Panc1 (cell line): Measurements from ENCODE around the gene POLE3. TPM values are rescaled to one million over a fixed set of nuclear protein-coding genes. Genes with fewer than 3 reads are reported as not detected.
"Not testable (repeated sequence)": the region's sequence is repeated elsewhere in the genome, so short reads cannot be mapped to it uniquely, and the experiment has no call there.

Source experiments
- ATAC-seq: fragments of 200-7000 bp; cut with Tn5 transposase; 2 replicates; pipeline ENCODE4 v1.9.1; 2020; ENCODE audit warnings: mild to moderate bottlenecking, moderate library complexity
- BruUV-seq: library from RNA; stranded (reverse); fragments of 400-500 nt; replicated peaks from 2 replicates; lab custom pipeline; 2021; lab: Mats Ljungman, UMichigan
- CTCF ChIA-PET: fragments of 300-600 bp; sonication (Branson Sonifier 250); formaldehyde crosslinking; loops from one replicate; lab custom pipeline; 2022; ENCODE audit warnings: antibody characterized with exemption; lab: Charles Lee
- POLR2A ChIA-PET: fragments of 300-600 bp; sonication (Branson Sonifier 250); formaldehyde crosslinking; loops from one replicate; lab custom pipeline; 2022; ENCODE audit warnings: antibody characterized with exemption; lab: Charles Lee
- DNase-seq: peaks from one replicate; pipeline ENCODE4 v3.0.0-alpha.2; 2010; ENCODE audit warnings: low read depth, low spot score
- H3K27ac ChIP-seq: 2 replicates; pipeline ENCODE4 v1.5.1; 2011; ENCODE audit warnings: mild to moderate bottlenecking, low read length, inconsistent platforms
- H3K27me3 ChIP-seq: fragments of 200-500 bp; sonication (Bioruptor generic); 2 replicates; pipeline ENCODE4 v1.6.0; 2014; ENCODE audit warnings: low read length, inconsistent platforms; ENCODE audit not compliant: control insufficient read depth, insufficient read depth
- H3K36me3 ChIP-seq: fragments of 200-500 bp; sonication (Bioruptor generic); 2 replicates; pipeline ENCODE4 v1.5.1; 2014; ENCODE audit warnings: inconsistent platforms, mild to moderate bottlenecking, low read length, moderate library complexity; ENCODE audit not compliant: control insufficient read depth, insufficient read depth
- H3K4me1 ChIP-seq: 2 replicates; pipeline ENCODE4 v1.5.1; 2011; ENCODE audit warnings: inconsistent platforms, mild to moderate bottlenecking, low read length, moderate library complexity; ENCODE audit not compliant: control insufficient read depth, insufficient read depth
- H3K4me3 ChIP-seq, 2 experiments: 2 replicates each; pipeline ENCODE4 v1.5.1; 2011 to 2012; ENCODE audit warnings: low read depth in 2 of 2, low read length in 2 of 2, mild to moderate bottlenecking in 2 of 2, inconsistent platforms in 1 of 2, moderate library complexity in 1 of 2
- H3K9me3 ChIP-seq: fragments of 200-500 bp; sonication (Bioruptor generic); 2 replicates; pipeline ENCODE4 v1.5.1; 2014; ENCODE audit warnings: low read depth, mild to moderate bottlenecking, inconsistent platforms, low read length, moderate library complexity; ENCODE audit not compliant: control insufficient read depth, insufficient read depth
- POLR2AphosphoS5 ChIP-seq: IDR thresholded peaks from 2 replicates; pipeline ENCODE4 v1.6.1; 2012; ENCODE audit warnings: mild to moderate bottlenecking, low read depth, low read length, moderate library complexity
- SIN3A ChIP-seq: IDR thresholded peaks from 2 replicates; pipeline ENCODE4 v1.6.1; 2012; ENCODE audit warnings: low read depth, mild to moderate bottlenecking, low read length, moderate library complexity, borderline replicate concordance; ENCODE audit not compliant: insufficient read depth
- TCF7L2 ChIP-seq: IDR thresholded peaks from 2 replicates; pipeline ENCODE4 v1.6.1; 2011; ENCODE audit warnings: mild to moderate bottlenecking, low read depth, low read length, inconsistent platforms
- in situ Hi-C: cut with HindIII; loops from 2 replicates; pipeline ENCODE4 v1.10.0; 2016; ENCODE audit warnings: low sequenced_read_pairs, low pct_unique_long_range_greater_than_20kb
- intact Hi-C: fragments of 100-400 bp; cut with micrococcal nuclease; formaldehyde crosslinking; loops from one replicate; pipeline ENCODE4 v1.10.0; 2022; ENCODE audit not compliant: unreplicated experiment
- total RNA-seq: library from RNA; stranded (reverse); gene quantifications from one replicate; pipeline ENCODE4 v1.2.1, GENCODE V29; 2021; ENCODE audit not compliant: unreplicated experiment
- TF ChIP-seq, protein P1 (sequence below), 2 experiments: IDR thresholded peaks; 2 replicates each; pipeline ENCODE4 v1.6.1; 2011 to 2012; ENCODE audit warnings: low read depth in 2 of 2, control low read depth in 1 of 2, low read length in 1 of 2, mild to moderate bottlenecking in 1 of 2, moderate library complexity in 1 of 2; ENCODE audit not compliant: insufficient read depth in 1 of 2
- TF ChIP-seq, protein P2 (sequence below): fragments of 450-650 bp; IDR thresholded peaks from 2 replicates; pipeline ENCODE4 v1.5.1; 2017; ENCODE audit warnings: mild to moderate bottlenecking

The POLE3 gene
- total RNA-seq, 1 experiment from 2014 or later: 48.5 TPM

DNA sequence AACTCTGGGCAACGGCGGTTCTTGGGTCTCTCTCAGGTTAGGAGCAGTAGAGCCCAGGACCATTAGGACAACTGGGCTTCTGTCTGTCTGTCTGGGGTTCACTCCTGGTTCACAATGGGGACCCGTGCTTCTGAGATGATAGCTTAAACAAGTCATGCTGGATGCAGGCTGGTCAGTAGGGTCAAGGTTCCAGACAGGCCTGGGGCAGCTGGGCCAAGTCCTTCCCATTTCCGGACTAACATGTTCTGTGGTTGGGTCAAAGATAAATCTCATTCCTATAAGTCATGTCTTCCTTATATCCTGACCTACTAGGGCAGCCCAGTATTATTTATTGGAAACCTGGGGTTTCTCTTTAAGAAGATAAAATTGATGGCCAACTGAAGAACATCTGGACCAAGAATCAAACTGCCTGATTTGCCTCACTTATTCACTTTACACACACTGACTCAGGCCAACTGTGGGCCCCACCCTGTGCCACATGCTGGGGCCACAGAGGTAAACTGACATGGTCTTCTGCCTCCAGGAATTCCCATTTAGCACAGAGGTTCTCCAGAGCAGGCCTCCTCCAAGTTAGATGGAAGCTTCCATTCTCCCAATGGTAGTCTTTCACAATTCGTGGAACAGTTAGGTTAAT, 42.0 kb downstream of the POLE3 start:
- POLR2A ChIA-PET: no interaction called here
- Histone ChIP-seq H3K27ac (no peak overlapping the region), H3K4me3 (no peak overlapping the region), H3K27me3 (no peaks in the 10 kb centered on the region), H3K9me3 (no peaks in the 10 kb centered on the region), H3K4me1 (no peaks in the 10 kb centered on the region), H3K36me3 (no peaks in the 10 kb centered on the region; the same call in 1 of the 2 replicates)
- intact Hi-C loops: no loop called here
- CTCF ChIA-PET: no interaction called here
- in situ Hi-C loops: no loop called here
- BruUV-seq: no TSS peak
- no peak for DNase-seq
- TF ChIP-seq SIN3A: no peak
- TF ChIP-seq, protein P1, sequence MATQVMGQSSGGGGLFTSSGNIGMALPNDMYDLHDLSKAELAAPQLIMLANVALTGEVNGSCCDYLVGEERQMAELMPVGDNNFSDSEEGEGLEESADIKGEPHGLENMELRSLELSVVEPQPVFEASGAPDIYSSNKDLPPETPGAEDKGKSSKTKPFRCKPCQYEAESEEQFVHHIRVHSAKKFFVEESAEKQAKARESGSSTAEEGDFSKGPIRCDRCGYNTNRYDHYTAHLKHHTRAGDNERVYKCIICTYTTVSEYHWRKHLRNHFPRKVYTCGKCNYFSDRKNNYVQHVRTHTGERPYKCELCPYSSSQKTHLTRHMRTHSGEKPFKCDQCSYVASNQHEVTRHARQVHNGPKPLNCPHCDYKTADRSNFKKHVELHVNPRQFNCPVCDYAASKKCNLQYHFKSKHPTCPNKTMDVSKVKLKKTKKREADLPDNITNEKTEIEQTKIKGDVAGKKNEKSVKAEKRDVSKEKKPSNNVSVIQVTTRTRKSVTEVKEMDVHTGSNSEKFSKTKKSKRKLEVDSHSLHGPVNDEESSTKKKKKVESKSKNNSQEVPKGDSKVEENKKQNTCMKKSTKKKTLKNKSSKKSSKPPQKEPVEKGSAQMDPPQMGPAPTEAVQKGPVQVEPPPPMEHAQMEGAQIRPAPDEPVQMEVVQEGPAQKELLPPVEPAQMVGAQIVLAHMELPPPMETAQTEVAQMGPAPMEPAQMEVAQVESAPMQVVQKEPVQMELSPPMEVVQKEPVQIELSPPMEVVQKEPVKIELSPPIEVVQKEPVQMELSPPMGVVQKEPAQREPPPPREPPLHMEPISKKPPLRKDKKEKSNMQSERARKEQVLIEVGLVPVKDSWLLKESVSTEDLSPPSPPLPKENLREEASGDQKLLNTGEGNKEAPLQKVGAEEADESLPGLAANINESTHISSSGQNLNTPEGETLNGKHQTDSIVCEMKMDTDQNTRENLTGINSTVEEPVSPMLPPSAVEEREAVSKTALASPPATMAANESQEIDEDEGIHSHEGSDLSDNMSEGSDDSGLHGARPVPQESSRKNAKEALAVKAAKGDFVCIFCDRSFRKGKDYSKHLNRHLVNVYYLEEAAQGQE (IDR thresholded peaks at IDR 0.05; ENCODE audit: insufficient read depth in 1 of 2, low read depth in 2 of 2, low read length in 1 of 2): no peak
- no peak for TF ChIP-seq POLR2AphosphoS5
- TF ChIP-seq, protein P2, sequence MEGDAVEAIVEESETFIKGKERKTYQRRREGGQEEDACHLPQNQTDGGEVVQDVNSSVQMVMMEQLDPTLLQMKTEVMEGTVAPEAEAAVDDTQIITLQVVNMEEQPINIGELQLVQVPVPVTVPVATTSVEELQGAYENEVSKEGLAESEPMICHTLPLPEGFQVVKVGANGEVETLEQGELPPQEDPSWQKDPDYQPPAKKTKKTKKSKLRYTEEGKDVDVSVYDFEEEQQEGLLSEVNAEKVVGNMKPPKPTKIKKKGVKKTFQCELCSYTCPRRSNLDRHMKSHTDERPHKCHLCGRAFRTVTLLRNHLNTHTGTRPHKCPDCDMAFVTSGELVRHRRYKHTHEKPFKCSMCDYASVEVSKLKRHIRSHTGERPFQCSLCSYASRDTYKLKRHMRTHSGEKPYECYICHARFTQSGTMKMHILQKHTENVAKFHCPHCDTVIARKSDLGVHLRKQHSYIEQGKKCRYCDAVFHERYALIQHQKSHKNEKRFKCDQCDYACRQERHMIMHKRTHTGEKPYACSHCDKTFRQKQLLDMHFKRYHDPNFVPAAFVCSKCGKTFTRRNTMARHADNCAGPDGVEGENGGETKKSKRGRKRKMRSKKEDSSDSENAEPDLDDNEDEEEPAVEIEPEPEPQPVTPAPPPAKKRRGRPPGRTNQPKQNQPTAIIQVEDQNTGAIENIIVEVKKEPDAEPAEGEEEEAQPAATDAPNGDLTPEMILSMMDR: no peak
- no peak for TF ChIP-seq TCF7L2
- ATAC-seq: no peak

- H3K36me3 ChIP-seq, ATAC-seq, BruUV-seq, H3K27me3 ChIP-seq, H3K27ac ChIP-seq, H3K4me3 ChIP-seq, DNase-seq, in situ Hi-C loops, CTCF ChIA-PET, H3K9me3 ChIP-seq, intact Hi-C loops, H3K4me1 ChIP-seq: not testable (repeated sequence)
- POLR2A ChIA-PET: interaction anchor here (0.7 kb wide), 1 partner anchor 233 kb away, joined by 6 read pairs; no protein-coding TSS in a partner anchor
These were observed 44.8 kb downstream of the POLE3 start for GRCh38 chr9:113365652-113366051.

- intact Hi-C loops (no loop called here), in situ Hi-C loops (no loop called here)
- TF ChIP-seq, protein P2: no peak
- TF ChIP-seq TCF7L2: no peak
- CTCF ChIA-PET: no interaction called here
- DNase-seq (no peak), ATAC-seq (no peak)
- H3K4me3 ChIP-seq: no peak overlapping the region
- no peaks in the 10 kb centered on the region for H3K27me3 ChIP-seq
- POLR2A ChIA-PET: interaction anchor here (0.6 to 0.7 kb wide), 3 partner anchors 44 to 614 kb away, joined by 4 to 7 read pairs (median 6); no protein-coding TSS in a partner anchor
- H3K9me3 ChIP-seq: no peaks in the 10 kb centered on the region
- H3K4me1 ChIP-seq: peaks cover 5% of the 10 kb centered on the region; the same call in 1 of the 2 replicates
- no peak overlapping the region for H3K27ac ChIP-seq
- no TSS peak for BruUV-seq
- no peaks in the 10 kb centered on the region for H3K36me3 ChIP-seq
These were observed 45.5 kb downstream of the POLE3 start for GRCh38 chr9:113364951-113365350.
